ENCODE results near the gene DNAJB4. TPM values are rescaled to one million over a fixed set of nuclear protein-coding genes. Genes with fewer than 3 reads are reported as not detected.
"Not testable (repeated sequence)": the region's sequence is repeated elsewhere in the genome, so short reads cannot be mapped to it uniquely, and the experiment has no call there.

Gene DNAJB4
- total and polyA plus RNA-seq, 7 donors = 7.8 to 41.7 (median 29.6) TPM

DNA sequence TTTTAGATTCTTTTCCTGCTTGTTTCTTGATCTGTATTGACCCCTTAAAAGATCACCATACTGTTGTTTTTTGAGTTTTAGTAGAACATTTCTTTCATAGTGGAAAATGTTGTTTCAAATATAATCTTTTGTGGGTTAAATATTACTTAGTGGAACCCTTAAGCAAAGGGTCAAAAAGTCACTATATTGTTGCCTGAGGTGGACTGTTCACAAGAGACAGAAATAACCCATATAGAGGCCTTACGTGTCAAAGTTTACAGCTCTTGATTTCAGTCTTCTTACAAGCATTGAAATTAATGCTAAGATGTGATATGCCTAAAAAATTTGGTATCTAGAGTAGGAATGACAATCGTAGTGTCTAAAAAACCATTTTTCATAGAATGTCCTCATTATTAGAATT, 6.3 kb downstream of the DNAJB4 start:
- intact Hi-C loops (cut with DNase I) = no loop called here
- 87 to 91% methylated on average over 2 of the region's 2 CpGs for WGBS, 2 donors
- H3K9me3 ChIP-seq = no peaks in the 10 kb centered on the region
- peaks cover 0 to 57% (median 44%) of the 10 kb centered on the region in 4 donors for H3K4me1 ChIP-seq
- H3K4me3 ChIP-seq = no peak overlapping the region
- no peaks in the 10 kb centered on the region for H3K27me3 ChIP-seq
- no peak for DNase-seq
- H3K36me3 ChIP-seq = peaks cover 0 to 28% (median 10%) of the 10 kb centered on the region in 4 donors
- TF ChIP-seq EP300 (IDR thresholded peaks at IDR 0.05) = no peak
- TF ChIP-seq POLR2AphosphoS5 (IDR thresholded peaks at IDR 0.05) = no peak
- TF ChIP-seq POLR2A (IDR thresholded peaks at IDR 0.05) = no peak
- TF ChIP-seq, protein P1, sequence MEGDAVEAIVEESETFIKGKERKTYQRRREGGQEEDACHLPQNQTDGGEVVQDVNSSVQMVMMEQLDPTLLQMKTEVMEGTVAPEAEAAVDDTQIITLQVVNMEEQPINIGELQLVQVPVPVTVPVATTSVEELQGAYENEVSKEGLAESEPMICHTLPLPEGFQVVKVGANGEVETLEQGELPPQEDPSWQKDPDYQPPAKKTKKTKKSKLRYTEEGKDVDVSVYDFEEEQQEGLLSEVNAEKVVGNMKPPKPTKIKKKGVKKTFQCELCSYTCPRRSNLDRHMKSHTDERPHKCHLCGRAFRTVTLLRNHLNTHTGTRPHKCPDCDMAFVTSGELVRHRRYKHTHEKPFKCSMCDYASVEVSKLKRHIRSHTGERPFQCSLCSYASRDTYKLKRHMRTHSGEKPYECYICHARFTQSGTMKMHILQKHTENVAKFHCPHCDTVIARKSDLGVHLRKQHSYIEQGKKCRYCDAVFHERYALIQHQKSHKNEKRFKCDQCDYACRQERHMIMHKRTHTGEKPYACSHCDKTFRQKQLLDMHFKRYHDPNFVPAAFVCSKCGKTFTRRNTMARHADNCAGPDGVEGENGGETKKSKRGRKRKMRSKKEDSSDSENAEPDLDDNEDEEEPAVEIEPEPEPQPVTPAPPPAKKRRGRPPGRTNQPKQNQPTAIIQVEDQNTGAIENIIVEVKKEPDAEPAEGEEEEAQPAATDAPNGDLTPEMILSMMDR (IDR thresholded peaks at IDR 0.05) = no peak
- peak overlapping the region; percentile 16 to 89 (median 33) for H3K27ac ChIP-seq

DNA sequence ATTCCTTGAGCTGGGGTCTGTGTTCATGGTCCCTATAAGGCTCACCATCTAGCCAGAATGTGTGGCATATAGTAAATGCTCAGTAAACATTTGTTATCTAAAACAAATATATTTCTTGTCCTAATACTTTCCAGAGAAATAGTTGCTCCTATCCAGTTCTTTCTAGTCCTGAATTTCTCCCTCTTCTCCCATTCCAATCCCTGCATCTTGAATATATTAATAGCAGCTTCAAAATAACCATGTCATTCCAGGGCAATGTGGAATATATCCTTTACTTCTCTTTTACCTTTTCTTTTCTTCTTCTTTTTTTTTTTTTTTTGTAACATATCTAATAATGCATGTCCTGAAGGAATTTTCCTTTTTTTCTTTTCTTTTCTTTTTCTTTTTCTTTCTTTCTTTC, 10.4 kb downstream of the DNAJB4 start:
- no peak for DNase-seq
- peaks cover 0 to 21% (median 14%) of the 10 kb centered on the region in 4 donors for H3K4me1 ChIP-seq
- H3K4me3 ChIP-seq = no peak overlapping the region
- no peaks in the 10 kb centered on the region for H3K27me3 ChIP-seq
- intact Hi-C loops (cut with DNase I) = no loop called here
- no peaks in the 10 kb centered on the region for H3K9me3 ChIP-seq
- H3K36me3 ChIP-seq = peaks cover 0 to 43% (median 10%) of the 10 kb centered on the region in 4 donors
- TF ChIP-seq EP300 (IDR thresholded peaks at IDR 0.05) (no peak), POLR2AphosphoS5 (IDR thresholded peaks at IDR 0.05) (no peak), POLR2A (IDR thresholded peaks at IDR 0.05) (no peak)
- TF ChIP-seq, protein P1 (IDR thresholded peaks at IDR 0.05) = no peak
- no peak overlapping the region for H3K27ac ChIP-seq

DNA sequence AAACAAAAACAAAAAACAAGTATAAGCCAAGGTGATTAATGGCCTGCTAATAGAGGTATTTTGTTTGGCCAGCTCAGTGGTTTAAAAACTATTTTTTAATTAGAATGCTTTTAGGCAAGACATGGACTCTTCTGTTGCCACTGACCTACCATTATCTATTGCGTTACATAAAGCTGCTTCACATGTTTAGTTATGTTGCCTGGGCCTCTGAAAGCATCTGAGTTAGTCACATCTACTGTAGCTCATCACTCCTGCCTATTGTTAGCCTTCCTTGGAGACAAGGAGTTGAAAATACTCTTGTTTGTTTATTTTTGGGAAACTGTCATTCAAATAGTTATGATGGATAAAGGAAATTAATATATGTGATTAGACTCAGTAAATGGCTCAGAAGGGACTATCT, 14.3 kb downstream of the DNAJB4 start:
- Histone ChIP-seq H3K36me3 (peaks cover 0 to 31% (median 9%) of the 10 kb centered on the region in 4 donors), H3K4me1 (peaks cover 0 to 10% (median 5%) of the 10 kb centered on the region in 4 donors), H3K27me3 (no peaks in the 10 kb centered on the region), H3K27ac (no peak overlapping the region), H3K4me3 (no peak overlapping the region), H3K9me3 (no peaks in the 10 kb centered on the region)
- intact Hi-C loops (cut with DNase I) = no loop called here
- no peak for DNase-seq
- WGBS, 2 donors = 88 to 96% methylated on average over 1 of the region's 1 CpG
- TF ChIP-seq POLR2A (IDR thresholded peaks at IDR 0.05) = no peak
- TF ChIP-seq, protein P1 (IDR thresholded peaks at IDR 0.05) = no peak
- TF ChIP-seq POLR2AphosphoS5 (IDR thresholded peaks at IDR 0.05) = no peak
- TF ChIP-seq EP300 (IDR thresholded peaks at IDR 0.05) = no peak

DNA sequence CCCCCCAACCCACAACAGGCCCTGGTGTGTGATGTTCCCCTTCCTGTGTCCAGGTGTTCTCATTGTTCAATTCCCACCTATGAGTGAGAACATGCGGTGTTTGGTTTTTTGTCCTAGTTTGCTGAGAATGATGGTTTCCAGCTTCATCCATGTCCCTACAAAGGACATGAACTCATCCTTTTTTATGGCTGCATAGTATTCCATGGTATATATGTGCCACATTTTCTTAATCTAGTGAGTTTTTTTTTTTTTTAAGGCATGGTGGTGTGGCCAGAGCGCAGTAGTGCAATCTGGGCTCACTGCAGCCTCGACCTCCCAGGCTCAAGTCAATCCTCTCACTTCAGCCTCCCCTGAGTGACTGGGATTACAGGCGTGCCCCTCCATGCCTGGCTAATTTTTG, 16.4 kb downstream of the DNAJB4 start:
- H3K9me3 ChIP-seq; H3K27me3 ChIP-seq; H3K4me3 ChIP-seq; DNase-seq; H3K4me1 ChIP-seq; intact Hi-C loops (cut with DNase I); H3K27ac ChIP-seq: not testable (repeated sequence)
- 95% methylated on average over 4 of the region's 4 CpGs for WGBS, 2 donors
- H3K36me3 ChIP-seq = peaks cover 0 to 13% (median 0%) of the 10 kb centered on the region in 4 donors

DNA sequence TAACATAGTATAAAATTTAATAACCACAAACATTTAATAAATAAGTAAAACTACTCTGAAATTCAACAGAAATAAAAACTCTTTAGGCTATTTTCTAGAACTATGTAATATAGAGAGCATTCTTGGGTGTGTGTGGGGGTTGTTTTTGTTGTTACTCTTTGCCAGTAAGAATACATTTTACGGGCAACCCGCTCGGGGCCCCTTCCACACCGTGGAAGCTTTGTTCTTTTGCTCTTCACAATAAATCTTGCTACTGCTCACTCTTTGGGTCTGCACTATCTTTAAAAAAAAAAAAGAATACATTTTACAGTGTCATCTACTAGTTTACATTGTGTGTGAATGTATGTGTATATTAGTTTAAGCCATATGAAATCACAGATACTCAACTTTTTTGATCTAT, 25.1 kb downstream of the DNAJB4 start:
- 72 to 79% methylated on average over 4 of the region's 4 CpGs for WGBS, 2 donors
- Histone ChIP-seq H3K9me3 (no peaks in the 10 kb centered on the region), H3K27me3 (no peaks in the 10 kb centered on the region), H3K4me1 (no peaks in the 10 kb centered on the region), H3K27ac (no peak overlapping the region), H3K4me3 (no peak overlapping the region), H3K36me3 (no peaks in the 10 kb centered on the region)
- no peak for DNase-seq
- intact Hi-C loops (cut with DNase I) = no loop called here
- TF ChIP-seq POLR2AphosphoS5 (IDR thresholded peaks at IDR 0.05) = no peak
- TF ChIP-seq POLR2A (IDR thresholded peaks at IDR 0.05) = no peak
- TF ChIP-seq, protein P1 (IDR thresholded peaks at IDR 0.05) = no peak
- no peak for TF ChIP-seq EP300 (IDR thresholded peaks at IDR 0.05)
